HUES6 (cell line): ENCODE data around the gene ZSWIM8.

Experiments used
- H3K27ac ChIP-seq: 2 replicates; pipeline ENCODE4 v1.7.0; 2013; ENCODE audit warnings: low read depth, mild to moderate bottlenecking, low read length, inconsistent platforms
- H3K27me3 ChIP-seq: 2 replicates; pipeline ENCODE4 v1.6.1; 2013; ENCODE audit warnings: low read length; ENCODE audit not compliant: control insufficient read depth, insufficient read depth
- H3K36me3 ChIP-seq: 2 replicates; pipeline ENCODE4 v1.6.1; 2013; ENCODE audit warnings: low read length; ENCODE audit not compliant: control insufficient read depth, insufficient read depth
- H3K4me1 ChIP-seq: 2 replicates; pipeline ENCODE4 v1.6.1; 2013; ENCODE audit warnings: low read length; ENCODE audit not compliant: control insufficient read depth, insufficient read depth
- H3K4me3 ChIP-seq: 2 replicates; pipeline ENCODE4 v1.5.1; 2013; ENCODE audit warnings: low read depth, low read length
- H3K9ac ChIP-seq: one replicate; pipeline ENCODE4 v1.6.1; 2013; ENCODE audit warnings: mild to moderate bottlenecking, low read length
- H3K9me3 ChIP-seq: 2 replicates; pipeline ENCODE4 v1.6.1; 2013; ENCODE audit warnings: low read depth, low read length; ENCODE audit not compliant: control insufficient read depth, insufficient read depth

The ZSWIM8 gene

GRCh38 chr10:73808021-73808815, 22.8 kb downstream of the ZSWIM8 start:
- H3K27me3 ChIP-seq, result no peaks in the 10 kb centered on the region
- peaks cover 8% of the 10 kb centered on the region; the same call in 1 of the 2 replicates for H3K4me1 ChIP-seq
- no peak overlapping the region for H3K27ac ChIP-seq
- no peak overlapping the region for H3K9ac ChIP-seq
- no peaks in the 10 kb centered on the region for H3K9me3 ChIP-seq
- H3K4me3 ChIP-seq, result no peak overlapping the region
- peaks cover 45% of the 10 kb centered on the region for H3K36me3 ChIP-seq

GRCh38 chr10:73809061-73809818, 23.8 kb downstream of the ZSWIM8 start:
- H3K4me3 ChIP-seq, result no peak overlapping the region
- no peak overlapping the region for H3K27ac ChIP-seq
- no peak overlapping the region for H3K9ac ChIP-seq
- H3K9me3 ChIP-seq, result no peaks in the 10 kb centered on the region
- H3K27me3 ChIP-seq, result no peaks in the 10 kb centered on the region
- peaks cover 44% of the 10 kb centered on the region for H3K36me3 ChIP-seq
- peaks cover 8% of the 10 kb centered on the region; the same call in 1 of the 2 replicates for H3K4me1 ChIP-seq

DNA sequence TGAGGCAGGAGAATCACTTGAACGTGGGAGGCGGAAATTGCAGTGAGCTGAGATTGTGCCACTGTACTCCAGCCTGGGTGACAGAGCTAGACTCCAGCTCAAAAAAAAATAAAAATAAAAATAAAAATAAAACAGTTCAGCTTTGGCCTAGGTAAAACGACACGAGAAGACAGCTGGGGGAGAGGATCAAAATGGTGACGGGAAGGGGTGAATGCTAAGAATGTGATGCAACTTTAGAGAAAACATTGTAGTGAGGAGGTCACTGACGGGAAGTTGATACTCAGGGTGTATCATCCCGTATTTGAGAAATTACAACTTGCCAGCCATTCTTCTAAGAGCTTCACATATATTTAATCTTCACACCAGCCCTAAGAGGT, 24.9 kb downstream of the ZSWIM8 start:
- Histone ChIP-seq H3K36me3 (peaks cover 52% of the 10 kb centered on the region), H3K9ac (peak overlapping the region; percentile 92), H3K27ac (no peak overlapping the region), H3K9me3 (no peaks in the 10 kb centered on the region), H3K27me3 (no peaks in the 10 kb centered on the region), H3K4me1 (peaks cover 8% of the 10 kb centered on the region; the same call in 1 of the 2 replicates), H3K4me3 (peak overlapping the region; percentile 86)

- Histone ChIP-seq H3K9ac (peak overlapping the region; percentile 92), H3K27ac (peak overlapping the region; percentile 76; the same call in 1 of the 2 replicates)
Observed at GRCh38 chr10:73810735-73811465, 25.5 kb downstream of the ZSWIM8 start.

DNA sequence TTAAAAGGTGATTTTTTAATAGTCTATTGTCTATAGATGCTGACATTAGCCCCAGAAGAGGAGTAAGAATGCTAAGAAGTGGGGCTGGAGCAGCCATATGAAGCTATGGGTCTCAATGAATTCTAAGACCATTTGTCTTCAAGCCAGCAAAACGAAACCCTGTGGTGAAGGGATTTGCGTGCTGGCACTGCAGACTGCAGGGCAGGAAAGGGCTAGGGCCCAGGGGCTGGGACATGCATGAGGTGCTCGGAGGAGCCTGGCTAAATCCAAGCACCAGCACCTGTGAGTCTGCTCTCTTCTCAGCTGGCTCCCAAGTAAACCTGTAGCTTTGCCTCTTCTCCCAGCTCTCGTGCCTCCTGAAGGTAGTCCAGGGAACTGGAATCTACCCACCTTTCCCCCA, 27.3 kb downstream of the ZSWIM8 start:
- H3K9me3 ChIP-seq, result no peaks in the 10 kb centered on the region
- no peaks in the 10 kb centered on the region for H3K27me3 ChIP-seq
- H3K9ac ChIP-seq, result no peak overlapping the region
- H3K4me3 ChIP-seq, result no peak overlapping the region
- H3K36me3 ChIP-seq, result peaks cover 43% of the 10 kb centered on the region
- peaks cover 8% of the 10 kb centered on the region; the same call in 1 of the 2 replicates for H3K4me1 ChIP-seq
- no peak overlapping the region for H3K27ac ChIP-seq

More at GRCh38 chr10:73810735-73811465, 25.5 kb downstream of the ZSWIM8 start:
- Histone ChIP-seq H3K4me3 (peak overlapping the region; percentile 86), H3K4me1 (peaks cover 8% of the 10 kb centered on the region; the same call in 1 of the 2 replicates), H3K36me3 (peaks cover 46% of the 10 kb centered on the region), H3K9me3 (no peaks in the 10 kb centered on the region), H3K27me3 (no peaks in the 10 kb centered on the region)

DNA sequence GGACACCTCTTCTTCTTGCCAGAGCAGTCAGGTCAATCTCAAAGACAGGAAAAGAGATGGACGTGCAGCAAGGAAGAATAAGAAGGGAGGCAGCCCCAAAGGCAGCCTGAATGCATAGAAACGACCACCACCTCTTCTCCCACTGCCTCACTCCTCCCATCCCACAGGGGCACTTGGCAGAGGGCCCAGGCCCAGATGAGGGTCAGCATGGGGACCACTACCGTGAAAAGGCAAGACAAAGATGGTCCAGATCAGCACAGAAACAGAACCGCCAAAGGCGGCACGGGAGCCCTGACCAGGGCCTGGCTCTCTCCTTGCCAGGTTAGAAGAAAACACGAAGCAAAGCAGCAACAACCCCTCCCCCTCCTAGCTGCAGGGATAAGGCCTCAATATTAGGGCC, 27.9 kb downstream of the ZSWIM8 start:
- Histone ChIP-seq H3K27ac (no peak overlapping the region), H3K36me3 (peaks cover 41% of the 10 kb centered on the region), H3K4me3 (no peak overlapping the region)

DNA sequence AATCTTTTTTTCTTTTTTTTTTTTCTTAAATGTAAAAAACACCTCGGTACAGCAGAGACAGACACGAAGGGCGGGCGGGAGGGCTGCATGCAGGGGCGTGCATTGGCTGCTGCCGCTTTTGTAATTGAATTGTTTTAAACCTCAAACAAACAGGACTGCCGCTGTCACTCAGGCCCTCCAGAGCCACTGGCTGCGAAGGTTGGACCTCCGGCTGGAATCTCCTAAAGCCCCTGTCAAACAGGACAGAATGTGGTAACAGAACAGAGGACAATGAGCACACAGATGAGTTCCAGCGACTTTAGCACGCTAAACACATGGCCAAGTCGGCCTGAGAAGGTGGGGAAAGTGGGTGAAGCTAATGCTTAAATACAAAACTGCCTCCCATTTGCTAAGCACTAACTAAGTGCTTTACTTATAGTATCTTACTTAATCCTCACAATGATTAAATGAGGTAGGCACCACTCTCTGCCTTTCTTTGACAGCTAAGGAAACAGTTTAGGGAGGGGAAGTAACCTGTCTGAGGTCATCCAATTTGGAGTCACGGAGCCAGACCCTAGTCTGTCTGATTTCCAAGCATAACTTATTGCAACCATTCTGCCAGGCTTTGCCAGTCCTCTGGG, 29.0 kb downstream of the ZSWIM8 start:
- Histone ChIP-seq H3K36me3 (peaks cover 37% of the 10 kb centered on the region), H3K4me1 (peaks cover 8% of the 10 kb centered on the region; the same call in 1 of the 2 replicates), H3K27me3 (no peaks in the 10 kb centered on the region), H3K9me3 (no peaks in the 10 kb centered on the region), H3K27ac (no peak overlapping the region), H3K9ac (no peak overlapping the region), H3K4me3 (no peak overlapping the region)

More for the DNA sequence above, 27.9 kb downstream of the ZSWIM8 start:
- Histone ChIP-seq H3K9ac (no peak overlapping the region), H3K27me3 (no peaks in the 10 kb centered on the region), H3K4me1 (peaks cover 8% of the 10 kb centered on the region; the same call in 1 of the 2 replicates), H3K9me3 (no peaks in the 10 kb centered on the region)

- H3K27me3 ChIP-seq, result no peaks in the 10 kb centered on the region
- H3K27ac ChIP-seq, result no peak overlapping the region
- H3K4me3 ChIP-seq, result no peak overlapping the region
- H3K9me3 ChIP-seq, result no peaks in the 10 kb centered on the region
- H3K9ac ChIP-seq, result no peak overlapping the region
- H3K36me3 ChIP-seq, result peaks cover 40% of the 10 kb centered on the region
- H3K4me1 ChIP-seq, result peaks cover 8% of the 10 kb centered on the region; the same call in 1 of the 2 replicates
Observed at GRCh38 chr10:73814896-73815718, 29.7 kb downstream of the ZSWIM8 start.

DNA sequence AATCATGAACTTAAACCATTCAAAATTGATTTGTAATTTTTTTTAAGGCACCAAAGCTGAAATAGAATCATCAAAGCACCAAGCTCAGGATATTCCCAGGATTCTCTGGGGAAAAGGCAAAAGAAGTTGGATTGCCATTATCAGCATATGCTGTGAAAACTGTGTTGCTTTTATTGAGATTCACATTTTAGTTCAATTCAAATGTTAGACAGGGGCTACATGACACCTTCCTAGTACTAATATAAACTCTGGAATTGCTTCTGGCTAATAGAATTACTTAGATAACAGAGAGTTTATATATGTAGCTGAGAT, 30.3 kb downstream of the ZSWIM8 start:
- Histone ChIP-seq H3K27me3 (no peaks in the 10 kb centered on the region), H3K27ac (no peak overlapping the region), H3K4me1 (peaks cover 8% of the 10 kb centered on the region; the same call in 1 of the 2 replicates), H3K4me3 (no peak overlapping the region), H3K36me3 (peaks cover 41% of the 10 kb centered on the region), H3K9ac (no peak overlapping the region), H3K9me3 (no peaks in the 10 kb centered on the region)
